Tibial artery (tissue), 4 donors: Measurements from ENCODE around the gene PPOX.

Experiments used
- DNase-seq, 2 donors: peaks; one replicate each; pipeline ENCODE4 v3.0.0-alpha.2; 2019
- H3K27ac ChIP-seq, 2 donors: fragments of 200-600 bp; sonication (generic) in 1 of 2; 1 replicate in 1 of 2; 2 replicates in 1 of 2; pipeline ENCODE4 v1.5.1; 2018 to 2019; ENCODE audit warnings: mild to moderate bottlenecking in 1 of 2
- H3K27me3 ChIP-seq, 2 donors: fragments of 200-600 bp; sonication (generic) in 1 of 2; one replicate each; pipeline versions ENCODE4 v1.5.1 to v1.6.0; 2016 to 2019
- H3K36me3 ChIP-seq, 3 donors: fragments of 200-600 bp; sonication (generic) in 2 of 3; one replicate each; pipeline ENCODE4 v1.5.1; 2016 to 2019; ENCODE audit warnings: mild to moderate bottlenecking in 2 of 3
- H3K4me1 ChIP-seq, 4 donors: fragments of 200-600 bp; sonication (generic) in 2 of 4; 1 replicate in 3 of 4; 2 replicates in 1 of 4; pipeline ENCODE4 v1.5.1; 2016 to 2019
- H3K4me3 ChIP-seq, 2 donors: fragments of 200-600 bp; sonication (generic) in 1 of 2; 1 replicate in 1 of 2; 2 replicates in 1 of 2; pipeline ENCODE4 v1.5.1; 2018 to 2019; ENCODE audit warnings: mild to moderate bottlenecking in 2 of 2
- H3K9me3 ChIP-seq, 3 donors: fragments of 200-600 bp; sonication (generic) in 1 of 3; one replicate each; pipeline ENCODE4 v1.5.1; 2016 to 2019
- CTCF ChIP-seq, 2 experiments: fragments of 200-600 bp in 1 of 2; fragments of 450-650 bp in 1 of 2; IDR thresholded peaks; one replicate each; pipeline ENCODE4 v1.5.1; 2017 to 2019; ENCODE audit warnings: antibody characterized with exemption in 2 of 2, mild to moderate bottlenecking in 1 of 2, moderate library complexity in 1 of 2
- intact Hi-C: fragments of 100-400 bp; cut with DNase I; formaldehyde crosslinking; loops from one replicate; pipeline ENCODE4 v1.15.0; 2023; ENCODE audit warnings: low total_unique reads

Gene PPOX

GRCh38 chr1:161199506-161200139 is 33.4 kb downstream of the PPOX start:
- no peak for DNase-seq
- H3K4me3 ChIP-seq: no peak overlapping the region
- no peaks in the 10 kb centered on the region for H3K9me3 ChIP-seq
- H3K27me3 ChIP-seq: peaks cover 0 to 24% of the 10 kb centered on the region in 2 donors
- peak overlapping the region; percentile 87 to 93 for H3K27ac ChIP-seq
- intact Hi-C loops: no loop called here
- H3K4me1 ChIP-seq: peaks cover 7 to 60% (median 47%) of the 10 kb centered on the region in 4 donors
- H3K36me3 ChIP-seq: peaks cover 0 to 3% (median 0%) of the 10 kb centered on the region in 3 donors
- TF ChIP-seq CTCF (IDR thresholded peaks at IDR 0.05): no peak

- intact Hi-C loops: no loop called here
- TF ChIP-seq CTCF (IDR thresholded peaks at IDR 0.05): no peak
- Histone ChIP-seq H3K4me1 (peaks cover 7 to 69% (median 52%) of the 10 kb centered on the region in 4 donors), H3K27me3 (peaks cover 0 to 22% of the 10 kb centered on the region in 2 donors), H3K4me3 (no peak overlapping the region), H3K27ac (peak overlapping the region; percentile 87 to 93), H3K9me3 (no peaks in the 10 kb centered on the region), H3K36me3 (peaks cover 0 to 12% (median 0%) of the 10 kb centered on the region in 3 donors)
- no peak for DNase-seq
These were observed 34.3 kb downstream of the PPOX start for GRCh38 chr1:161200421-161200991.

- H3K27me3 ChIP-seq: peaks cover 0 to 17% of the 10 kb centered on the region in 2 donors
- H3K4me3 ChIP-seq: peak overlapping the region; percentile 79 to 88
- peak; percentile 76 to 77 for DNase-seq
- H3K36me3 ChIP-seq: peaks cover 2 to 18% (median 4%) of the 10 kb centered on the region in 3 donors
- intact Hi-C loops: no loop called here
- no peaks in the 10 kb centered on the region for H3K9me3 ChIP-seq
- no peak for TF ChIP-seq CTCF (IDR thresholded peaks at IDR 0.05)
- H3K4me1 ChIP-seq: peaks cover 7 to 73% (median 52%) of the 10 kb centered on the region in 4 donors
- H3K27ac ChIP-seq: peak overlapping the region; percentile 87 to 93
These were observed 35.0 kb downstream of the PPOX start for GRCh38 chr1:161200992-161201835.

GRCh38 chr1:161201836-161202712 is 35.8 kb downstream of the PPOX start, which contains the start of gene NDUFS2:
TSS of gene NDUFS2 (plus strand) at chr1:161202367. CDS start at chr1:161202386, 19 bp downstream.
- Histone ChIP-seq H3K9me3 (no peaks in the 10 kb centered on the region), H3K4me1 (peaks cover 7 to 65% (median 52%) of the 10 kb centered on the region in 4 donors), H3K36me3 (peaks cover 10 to 27% (median 12%) of the 10 kb centered on the region in 3 donors), H3K4me3 (peak within 1 kb of the TSS; percentile 79 to 88), H3K27me3 (peaks cover 0 to 9% of the 10 kb centered on the region in 2 donors), H3K27ac (peak within 1 kb of the TSS; percentile 87 to 93)
- peak; percentile 99 for DNase-seq
- intact Hi-C loops: no loop called here
- no peak for TF ChIP-seq CTCF (IDR thresholded peaks at IDR 0.05)
